Lower leg skin (tissue), 3 donors: Measurements from ENCODE around the gene ZNF862.

Experiments
- CTCF ChIP-seq, 3 donors: fragments of 450-650 bp; IDR thresholded peaks; one replicate each; pipeline ENCODE4 v1.5.1; 2016; ENCODE audit warnings: antibody characterized with exemption in 3 of 3, mild to moderate bottlenecking in 3 of 3, moderate library complexity in 2 of 3
- POLR2A ChIP-seq, 2 donors: fragments of 450-650 bp; IDR thresholded peaks; one replicate each; pipeline ENCODE4 v1.6.1; 2016 to 2017; ENCODE audit warnings: antibody characterized with exemption in 2 of 2, mild to moderate bottlenecking in 1 of 2, moderate library complexity in 1 of 2

- TF ChIP-seq POLR2A (IDR thresholded peaks at IDR 0.05) (no peak), CTCF (IDR thresholded peaks at IDR 0.05) (no peak)
These were observed 17.5 kb downstream of the ZNF862 start for GRCh38 chr7:149855361-149856305.
